Esophagus muscularis mucosa (tissue), 4 donors: ENCODE results near the gene RFNG.

Experiments
- EP300 ChIP-seq: sonication (generic); formaldehyde crosslinking; IDR thresholded peaks from one replicate; pipeline ENCODE4 v1.6.1; 2017; ENCODE audit warnings: antibody characterized with exemption
- POLR2A ChIP-seq: fragments of 450-650 bp; IDR thresholded peaks from one replicate; pipeline ENCODE4 v1.6.1; 2017; ENCODE audit warnings: antibody characterized with exemption, moderate library complexity, mild to moderate bottlenecking, low read depth
- POLR2AphosphoS5 ChIP-seq, 2 donors: sonication (generic); formaldehyde crosslinking; IDR thresholded peaks; one replicate each; pipeline ENCODE4 v1.6.1; 2017; ENCODE audit warnings: antibody characterized with exemption in 2 of 2
- TF ChIP-seq, protein P1 (sequence below), 3 experiments: fragments of 200-600 bp in 2 of 3; fragments of 450-650 bp in 1 of 3; sonication (generic) in 2 of 3; IDR thresholded peaks; one replicate each; pipeline ENCODE4 v1.5.1; 2017 to 2019; ENCODE audit warnings: antibody characterized with exemption in 3 of 3, mild to moderate bottlenecking in 2 of 3, moderate library complexity in 1 of 3

DNA sequence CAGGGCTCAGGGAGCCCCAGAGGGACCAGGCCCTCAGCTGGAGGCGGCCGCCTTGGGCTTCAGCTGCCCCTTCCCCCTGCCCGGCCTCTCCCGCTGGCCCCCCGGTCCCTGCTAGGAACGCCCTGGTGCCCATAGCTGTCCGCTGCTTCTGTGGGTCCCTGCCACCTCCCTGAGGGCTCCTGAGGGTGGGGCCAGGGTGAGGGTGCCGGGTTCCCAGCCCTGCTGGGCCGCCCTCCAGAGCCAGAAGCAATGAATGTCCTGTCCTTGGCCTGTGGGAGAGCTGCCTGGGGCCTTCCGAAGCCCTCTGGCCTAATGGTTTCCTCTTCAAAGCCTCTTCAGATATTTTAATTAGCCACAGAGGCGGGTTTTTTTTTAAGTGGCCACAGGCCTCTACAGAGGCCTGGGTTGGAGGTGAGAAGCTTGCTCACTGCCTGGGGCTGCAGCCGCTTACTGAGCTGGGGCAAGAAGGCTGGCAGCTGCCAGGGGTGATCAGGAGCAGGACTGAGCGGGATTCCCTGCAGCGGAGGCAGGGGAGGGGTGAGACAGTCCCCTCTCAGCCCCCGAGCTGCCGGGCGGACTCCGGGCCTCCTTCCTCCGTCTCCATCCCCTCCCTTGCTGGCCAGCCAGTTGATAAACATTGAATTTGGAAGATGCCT lies 38.8 kb downstream of the RFNG start:
- TF ChIP-seq, protein P1, sequence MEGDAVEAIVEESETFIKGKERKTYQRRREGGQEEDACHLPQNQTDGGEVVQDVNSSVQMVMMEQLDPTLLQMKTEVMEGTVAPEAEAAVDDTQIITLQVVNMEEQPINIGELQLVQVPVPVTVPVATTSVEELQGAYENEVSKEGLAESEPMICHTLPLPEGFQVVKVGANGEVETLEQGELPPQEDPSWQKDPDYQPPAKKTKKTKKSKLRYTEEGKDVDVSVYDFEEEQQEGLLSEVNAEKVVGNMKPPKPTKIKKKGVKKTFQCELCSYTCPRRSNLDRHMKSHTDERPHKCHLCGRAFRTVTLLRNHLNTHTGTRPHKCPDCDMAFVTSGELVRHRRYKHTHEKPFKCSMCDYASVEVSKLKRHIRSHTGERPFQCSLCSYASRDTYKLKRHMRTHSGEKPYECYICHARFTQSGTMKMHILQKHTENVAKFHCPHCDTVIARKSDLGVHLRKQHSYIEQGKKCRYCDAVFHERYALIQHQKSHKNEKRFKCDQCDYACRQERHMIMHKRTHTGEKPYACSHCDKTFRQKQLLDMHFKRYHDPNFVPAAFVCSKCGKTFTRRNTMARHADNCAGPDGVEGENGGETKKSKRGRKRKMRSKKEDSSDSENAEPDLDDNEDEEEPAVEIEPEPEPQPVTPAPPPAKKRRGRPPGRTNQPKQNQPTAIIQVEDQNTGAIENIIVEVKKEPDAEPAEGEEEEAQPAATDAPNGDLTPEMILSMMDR (IDR thresholded peaks at IDR 0.05): no peak
- no peak for TF ChIP-seq EP300
- no peak for TF ChIP-seq POLR2AphosphoS5 (IDR thresholded peaks at IDR 0.05)
- TF ChIP-seq POLR2A: no peak
